Spleen (tissue), 7 donors: ENCODE measurements around the gene TMEM14A.
"Not testable (repeated sequence)": the region's sequence is repeated elsewhere in the genome, so short reads cannot be mapped to it uniquely, and the experiment has no call there.

Experiments
- POLR2A ChIP-seq, 3 donors: fragments of 450-650 bp; IDR thresholded peaks; one replicate each; pipeline ENCODE4 v1.5.1; 2017; ENCODE audit warnings: antibody characterized with exemption in 3 of 3, mild to moderate bottlenecking in 1 of 3
- POLR2AphosphoS5 ChIP-seq, 3 donors: sonication (generic); formaldehyde crosslinking; IDR thresholded peaks; one replicate each; pipeline ENCODE4 v1.5.1; 2017; ENCODE audit warnings: antibody characterized with exemption in 3 of 3
- TF ChIP-seq, protein P1 (sequence below), 11 experiments: fragments of 200-600 bp in 7 of 11; fragments of 450-650 bp in 4 of 11; sonication (generic) in 4 of 11; IDR thresholded peaks in 8 of 11; conservative IDR thresholded peaks in 3 of 11; 1 replicate in 7 of 11; 2 replicates in 4 of 11; pipeline versions ENCODE4 v1.4.0 to v1.8.0; 2016 to 2021; ENCODE audit warnings: antibody characterized with exemption in 11 of 11, inconsistent platforms in 4 of 11, mild to moderate bottlenecking in 1 of 11
- donor health status: DM: no; HTN: no; CAD: no; lungs with moderate emphysema.
- donor health status: DM: no; HTN: no; CAD: no.
- donor health status: DM: no; HTN: no; CAD: no.

DNA sequence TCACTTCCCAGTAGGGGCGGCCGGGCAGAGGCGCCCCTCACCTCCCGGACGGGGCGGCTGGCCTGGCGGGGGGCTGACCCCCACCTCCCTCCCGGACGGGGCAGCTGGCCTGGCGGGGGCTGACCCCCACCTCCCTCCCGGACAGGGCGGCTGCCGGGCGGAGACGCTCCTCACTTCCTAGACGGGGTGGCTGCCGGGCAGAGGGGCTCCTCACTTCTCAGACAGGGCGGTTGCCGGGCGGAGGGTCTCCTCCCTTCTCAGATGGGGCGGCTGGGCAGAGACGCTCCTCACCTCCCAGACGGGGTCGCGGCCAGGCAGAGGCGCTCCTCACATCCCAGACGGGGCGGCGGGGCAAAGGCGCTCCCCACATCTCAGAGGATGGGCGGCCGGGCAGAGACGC, 15.0 kb upstream of the TMEM14A start:
- TF ChIP-seq POLR2AphosphoS5, POLR2A (IDR thresholded peaks at IDR 0.05): not testable (repeated sequence)
- TF ChIP-seq, protein P1, sequence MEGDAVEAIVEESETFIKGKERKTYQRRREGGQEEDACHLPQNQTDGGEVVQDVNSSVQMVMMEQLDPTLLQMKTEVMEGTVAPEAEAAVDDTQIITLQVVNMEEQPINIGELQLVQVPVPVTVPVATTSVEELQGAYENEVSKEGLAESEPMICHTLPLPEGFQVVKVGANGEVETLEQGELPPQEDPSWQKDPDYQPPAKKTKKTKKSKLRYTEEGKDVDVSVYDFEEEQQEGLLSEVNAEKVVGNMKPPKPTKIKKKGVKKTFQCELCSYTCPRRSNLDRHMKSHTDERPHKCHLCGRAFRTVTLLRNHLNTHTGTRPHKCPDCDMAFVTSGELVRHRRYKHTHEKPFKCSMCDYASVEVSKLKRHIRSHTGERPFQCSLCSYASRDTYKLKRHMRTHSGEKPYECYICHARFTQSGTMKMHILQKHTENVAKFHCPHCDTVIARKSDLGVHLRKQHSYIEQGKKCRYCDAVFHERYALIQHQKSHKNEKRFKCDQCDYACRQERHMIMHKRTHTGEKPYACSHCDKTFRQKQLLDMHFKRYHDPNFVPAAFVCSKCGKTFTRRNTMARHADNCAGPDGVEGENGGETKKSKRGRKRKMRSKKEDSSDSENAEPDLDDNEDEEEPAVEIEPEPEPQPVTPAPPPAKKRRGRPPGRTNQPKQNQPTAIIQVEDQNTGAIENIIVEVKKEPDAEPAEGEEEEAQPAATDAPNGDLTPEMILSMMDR (IDR thresholded peaks at IDR 0.05 in 8 of 11, conservative IDR thresholded peaks at IDR 0.05 in 3 of 11), result not testable (repeated sequence)
